IPS-15b (cell line): Measurements from ENCODE around the gene LTV1.

Experiments
- H3K27me3 ChIP-seq: one replicate; pipeline ENCODE4 v1.6.1; 2013; ENCODE audit warnings: low read length; ENCODE audit not compliant: control insufficient read depth, insufficient read depth
- H3K36me3 ChIP-seq: one replicate; pipeline ENCODE4 v1.6.1; 2013; ENCODE audit warnings: low read length; ENCODE audit not compliant: control insufficient read depth, insufficient read depth
- H3K4me1 ChIP-seq: one replicate; pipeline ENCODE4 v1.6.1; 2013; ENCODE audit warnings: mild to moderate bottlenecking, low read length; ENCODE audit not compliant: control insufficient read depth, insufficient read depth
- H3K4me3 ChIP-seq: one replicate; pipeline ENCODE4 v1.5.1; 2013; ENCODE audit warnings: low read depth, low read length
- H3K9ac ChIP-seq: one replicate; pipeline ENCODE4 v1.6.1; 2013; ENCODE audit warnings: low read depth, mild to moderate bottlenecking, low read length
- H3K9me3 ChIP-seq: one replicate; pipeline ENCODE4 v1.6.1; 2013; ENCODE audit warnings: mild to moderate bottlenecking, low read length; ENCODE audit not compliant: control insufficient read depth, insufficient read depth

The LTV1 gene

GRCh38 chr6:143901885-143902750, 59.0 kb downstream of the LTV1 start:
- no peaks in the 10 kb centered on the region for H3K27me3 ChIP-seq
- H3K9me3 ChIP-seq = no peaks in the 10 kb centered on the region
- H3K4me1 ChIP-seq = no peaks in the 10 kb centered on the region
- no peaks in the 10 kb centered on the region for H3K36me3 ChIP-seq
- no peak overlapping the region for H3K9ac ChIP-seq
- H3K4me3 ChIP-seq = no peak overlapping the region

DNA sequence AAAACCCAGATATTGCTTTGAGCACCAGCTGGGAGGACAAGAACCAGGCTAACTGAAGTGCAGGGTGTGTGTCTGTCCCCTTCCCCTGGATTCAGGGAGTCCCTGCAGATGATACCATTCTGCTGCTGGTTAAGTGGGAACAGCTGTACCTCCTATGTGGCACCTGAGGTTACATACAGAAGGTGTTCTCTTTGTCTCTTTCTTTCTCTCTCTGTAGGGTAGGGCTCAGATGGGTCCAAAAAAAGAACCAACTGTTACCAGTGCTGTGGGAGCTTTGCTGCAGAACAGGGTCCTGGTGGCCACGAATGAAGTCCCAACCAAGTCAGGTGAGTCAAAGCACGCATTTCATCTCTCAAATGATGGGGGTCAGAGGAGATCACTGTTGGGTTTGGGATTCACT, 59.7 kb downstream of the LTV1 start:
- H3K4me3 ChIP-seq = no peak overlapping the region
- H3K36me3 ChIP-seq = no peaks in the 10 kb centered on the region
- H3K9ac ChIP-seq = no peak overlapping the region

GRCh38 chr6:143911028-143911427, 67.9 kb downstream of the LTV1 start:
- Histone ChIP-seq H3K36me3 (no peaks in the 10 kb centered on the region), H3K9ac (no peak overlapping the region), H3K4me3 (no peak overlapping the region), H3K4me1 (no peaks in the 10 kb centered on the region), H3K9me3 (no peaks in the 10 kb centered on the region), H3K27me3 (no peaks in the 10 kb centered on the region)

More for the DNA sequence above, 59.7 kb downstream of the LTV1 start:
- H3K9me3 ChIP-seq = no peaks in the 10 kb centered on the region
- H3K4me1 ChIP-seq = no peaks in the 10 kb centered on the region
- no peaks in the 10 kb centered on the region for H3K27me3 ChIP-seq

GRCh38 chr6:143912671-143913070, 69.5 kb downstream of the LTV1 start:
- Histone ChIP-seq H3K27me3 (no peaks in the 10 kb centered on the region), H3K36me3 (no peaks in the 10 kb centered on the region), H3K4me3 (no peak overlapping the region), H3K4me1 (no peaks in the 10 kb centered on the region), H3K9ac (no peak overlapping the region), H3K9me3 (no peaks in the 10 kb centered on the region)
